GM12878 (cell line): ENCODE results near the gene PRR29.

Source experiments
- ATF3 ChIP-seq: IDR thresholded peaks from 2 replicates; pipeline ENCODE4 v1.6.1; 2011; ENCODE audit warnings: low read depth, mild to moderate bottlenecking, low read length, moderate library complexity, borderline replicate concordance; ENCODE audit errors: extremely low read depth
- BRCA1 ChIP-seq: IDR thresholded peaks from 2 replicates; pipeline ENCODE4 v1.6.1; 2011; ENCODE audit warnings: low read depth, low read length, improper control_type of control experiment
- EZH2 ChIP-seq: IDR thresholded peaks from 2 replicates; pipeline ENCODE4 v1.6.1; 2012; ENCODE audit warnings: low read depth, mild to moderate bottlenecking, control low read depth, inconsistent platforms, low read length, borderline replicate concordance; ENCODE audit not compliant: control insufficient read depth
- FOS ChIP-seq: IDR thresholded peaks from 3 replicates; pipeline ENCODE4 v1.6.1; 2011; ENCODE audit warnings: borderline replicate concordance; ENCODE audit not compliant: insufficient read length; ENCODE audit errors: extremely low read depth
- JUND ChIP-seq: IDR thresholded peaks from 2 replicates; pipeline ENCODE4 v1.6.1; 2012; ENCODE audit warnings: low read depth, mild to moderate bottlenecking, low read length, improper control_type of control experiment, moderate library complexity
- MEF2A ChIP-seq: IDR thresholded peaks from 2 replicates; pipeline ENCODE4 v1.6.1; 2011; ENCODE audit warnings: low read depth, mild to moderate bottlenecking, low read length, moderate library complexity; ENCODE audit not compliant: insufficient read depth
- NBN ChIP-seq: fragments of 450-650 bp; IDR thresholded peaks from 2 replicates; pipeline ENCODE4 v1.6.1; 2016
- POLR2AphosphoS5 ChIP-seq: IDR thresholded peaks from 2 replicates; pipeline ENCODE4 v1.6.1; 2011; ENCODE audit warnings: mild to moderate bottlenecking, low read length, inconsistent platforms
- POU2F2 ChIP-seq: IDR thresholded peaks from 3 replicates; pipeline ENCODE4 v1.6.1; 2011; ENCODE audit warnings: low read depth, mild to moderate bottlenecking, low read length, borderline replicate concordance
- RAD21 ChIP-seq: IDR thresholded peaks from 2 replicates; pipeline ENCODE4 v1.6.1; 2011; ENCODE audit warnings: mild to moderate bottlenecking, low read depth, low read length, moderate library complexity; ENCODE audit not compliant: insufficient read depth
- REST ChIP-seq: IDR thresholded peaks from 2 replicates; pipeline ENCODE4 v1.6.1; 2012; ENCODE audit warnings: mild to moderate bottlenecking, low read depth, low read length
- SMAD1 ChIP-seq: fragments of 450-650 bp; IDR thresholded peaks from 2 replicates; pipeline ENCODE4 v1.6.1; 2018; ENCODE audit warnings: mild to moderate bottlenecking, low read depth; ENCODE audit not compliant: partially characterized antibody
- TF ChIP-seq, protein P1 (sequence below), 3 experiments: IDR thresholded peaks in 2 of 3; conservative IDR thresholded peaks in 1 of 3; 2 replicates each; pipeline ENCODE4 v1.5.1; 2011; ENCODE audit warnings: low read depth in 3 of 3, low read length in 3 of 3, mild to moderate bottlenecking in 3 of 3, control low read depth in 2 of 3, moderate library complexity in 2 of 3, inconsistent platforms in 1 of 3, mixed read lengths in 1 of 3; ENCODE audit not compliant: control insufficient read depth in 2 of 3, insufficient read depth in 1 of 3; ENCODE audit errors: extremely low read depth in 1 of 3

GRCh38 chr17:63999680-64000531 lies 1.8 kb downstream of the PRR29 start:
- TF ChIP-seq REST (no peak), RAD21 (no peak), NBN (no peak), POLR2AphosphoS5 (no peak), FOS (no peak), EZH2 (no peak), SMAD1 (no peak), JUND (no peak), BRCA1 (no peak), MEF2A (no peak), ATF3 (no peak), POU2F2 (0 out of 3 replicates have a peak, but pooled peaks have one; percentile 10)
- TF ChIP-seq, protein P1, sequence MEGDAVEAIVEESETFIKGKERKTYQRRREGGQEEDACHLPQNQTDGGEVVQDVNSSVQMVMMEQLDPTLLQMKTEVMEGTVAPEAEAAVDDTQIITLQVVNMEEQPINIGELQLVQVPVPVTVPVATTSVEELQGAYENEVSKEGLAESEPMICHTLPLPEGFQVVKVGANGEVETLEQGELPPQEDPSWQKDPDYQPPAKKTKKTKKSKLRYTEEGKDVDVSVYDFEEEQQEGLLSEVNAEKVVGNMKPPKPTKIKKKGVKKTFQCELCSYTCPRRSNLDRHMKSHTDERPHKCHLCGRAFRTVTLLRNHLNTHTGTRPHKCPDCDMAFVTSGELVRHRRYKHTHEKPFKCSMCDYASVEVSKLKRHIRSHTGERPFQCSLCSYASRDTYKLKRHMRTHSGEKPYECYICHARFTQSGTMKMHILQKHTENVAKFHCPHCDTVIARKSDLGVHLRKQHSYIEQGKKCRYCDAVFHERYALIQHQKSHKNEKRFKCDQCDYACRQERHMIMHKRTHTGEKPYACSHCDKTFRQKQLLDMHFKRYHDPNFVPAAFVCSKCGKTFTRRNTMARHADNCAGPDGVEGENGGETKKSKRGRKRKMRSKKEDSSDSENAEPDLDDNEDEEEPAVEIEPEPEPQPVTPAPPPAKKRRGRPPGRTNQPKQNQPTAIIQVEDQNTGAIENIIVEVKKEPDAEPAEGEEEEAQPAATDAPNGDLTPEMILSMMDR (IDR thresholded peaks at IDR 0.05 in 2 of 3, conservative IDR thresholded peaks at IDR 0.05 in 1 of 3; ENCODE audit: control insufficient read depth in 2 of 3, extremely low read depth in 1 of 3, insufficient read depth in 1 of 3, low read depth in 3 of 3, low read length in 3 of 3), result no peak
